Ishikawa (cell line): ENCODE measurements around the gene METTL24.

Experiments used
- CEBPB ChIP-seq: IDR thresholded peaks from 2 replicates; pipeline ENCODE4 v1.6.1; 2012
- CREB1 ChIP-seq: IDR thresholded peaks from 2 replicates; pipeline ENCODE4 v1.6.1; 2012; ENCODE audit warnings: low read depth
- EGR1 ChIP-seq: IDR thresholded peaks from 2 replicates; pipeline ENCODE4 v1.6.1; 2012
- EP300 ChIP-seq: IDR thresholded peaks from 2 replicates; pipeline ENCODE4 v1.6.1; 2012; ENCODE audit warnings: borderline replicate concordance
- FOXM1 ChIP-seq: IDR thresholded peaks from 2 replicates; pipeline ENCODE4 v1.6.1; 2012; ENCODE audit warnings: low read depth, borderline replicate concordance
- NFIC ChIP-seq: IDR thresholded peaks from 2 replicates; pipeline ENCODE4 v1.6.1; 2012
- RAD21 ChIP-seq: IDR thresholded peaks from 2 replicates; pipeline ENCODE4 v1.6.1; 2012; ENCODE audit warnings: low read depth
- TAF1 ChIP-seq: IDR thresholded peaks from 2 replicates; pipeline ENCODE4 v1.6.1; 2012; ENCODE audit warnings: low read depth, mild to moderate bottlenecking
- TCF12 ChIP-seq: IDR thresholded peaks from 2 replicates; pipeline ENCODE4 v1.6.1; 2012; ENCODE audit warnings: low read depth
- TEAD4 ChIP-seq: IDR thresholded peaks from 2 replicates; pipeline ENCODE4 v1.6.1; 2012
- USF1 ChIP-seq: IDR thresholded peaks from 2 replicates; pipeline ENCODE4 v1.6.1; 2012
- YY1 ChIP-seq: IDR thresholded peaks from 2 replicates; pipeline ENCODE4 v1.6.1; 2012; ENCODE audit warnings: low read depth
- ZBTB7A ChIP-seq: IDR thresholded peaks from 2 replicates; pipeline ENCODE4 v1.6.1; 2012; ENCODE audit warnings: low read depth
- TF ChIP-seq, protein P1 (sequence below): IDR thresholded peaks from 2 replicates; pipeline ENCODE4 v1.6.1; 2012
- TF ChIP-seq, protein P2 (sequence below): IDR thresholded peaks from 2 replicates; pipeline ENCODE4 v1.6.1; 2012; ENCODE audit warnings: low read depth, mild to moderate bottlenecking

The METTL24 gene

GRCh38 chr6:110324548-110324947, 33.6 kb downstream of the METTL24 start:
- TF ChIP-seq FOXM1: no peak
- no peak for TF ChIP-seq CEBPB
- no peak for TF ChIP-seq EGR1
- TF ChIP-seq, protein P1, sequence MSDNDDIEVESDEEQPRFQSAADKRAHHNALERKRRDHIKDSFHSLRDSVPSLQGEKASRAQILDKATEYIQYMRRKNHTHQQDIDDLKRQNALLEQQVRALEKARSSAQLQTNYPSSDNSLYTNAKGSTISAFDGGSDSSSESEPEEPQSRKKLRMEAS: no peak
- no peak for TF ChIP-seq TAF1
- TF ChIP-seq CREB1: no peak
- TF ChIP-seq ZBTB7A: no peak
- TF ChIP-seq, protein P2, sequence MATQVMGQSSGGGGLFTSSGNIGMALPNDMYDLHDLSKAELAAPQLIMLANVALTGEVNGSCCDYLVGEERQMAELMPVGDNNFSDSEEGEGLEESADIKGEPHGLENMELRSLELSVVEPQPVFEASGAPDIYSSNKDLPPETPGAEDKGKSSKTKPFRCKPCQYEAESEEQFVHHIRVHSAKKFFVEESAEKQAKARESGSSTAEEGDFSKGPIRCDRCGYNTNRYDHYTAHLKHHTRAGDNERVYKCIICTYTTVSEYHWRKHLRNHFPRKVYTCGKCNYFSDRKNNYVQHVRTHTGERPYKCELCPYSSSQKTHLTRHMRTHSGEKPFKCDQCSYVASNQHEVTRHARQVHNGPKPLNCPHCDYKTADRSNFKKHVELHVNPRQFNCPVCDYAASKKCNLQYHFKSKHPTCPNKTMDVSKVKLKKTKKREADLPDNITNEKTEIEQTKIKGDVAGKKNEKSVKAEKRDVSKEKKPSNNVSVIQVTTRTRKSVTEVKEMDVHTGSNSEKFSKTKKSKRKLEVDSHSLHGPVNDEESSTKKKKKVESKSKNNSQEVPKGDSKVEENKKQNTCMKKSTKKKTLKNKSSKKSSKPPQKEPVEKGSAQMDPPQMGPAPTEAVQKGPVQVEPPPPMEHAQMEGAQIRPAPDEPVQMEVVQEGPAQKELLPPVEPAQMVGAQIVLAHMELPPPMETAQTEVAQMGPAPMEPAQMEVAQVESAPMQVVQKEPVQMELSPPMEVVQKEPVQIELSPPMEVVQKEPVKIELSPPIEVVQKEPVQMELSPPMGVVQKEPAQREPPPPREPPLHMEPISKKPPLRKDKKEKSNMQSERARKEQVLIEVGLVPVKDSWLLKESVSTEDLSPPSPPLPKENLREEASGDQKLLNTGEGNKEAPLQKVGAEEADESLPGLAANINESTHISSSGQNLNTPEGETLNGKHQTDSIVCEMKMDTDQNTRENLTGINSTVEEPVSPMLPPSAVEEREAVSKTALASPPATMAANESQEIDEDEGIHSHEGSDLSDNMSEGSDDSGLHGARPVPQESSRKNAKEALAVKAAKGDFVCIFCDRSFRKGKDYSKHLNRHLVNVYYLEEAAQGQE: no peak
- TF ChIP-seq EP300: no peak
- no peak for TF ChIP-seq YY1
- no peak for TF ChIP-seq USF1
- TF ChIP-seq TEAD4: no peak
- TF ChIP-seq TCF12: no peak
- TF ChIP-seq NFIC: no peak
- TF ChIP-seq RAD21: no peak

- TF ChIP-seq, protein P1: no peak
- TF ChIP-seq TCF12 (no peak), YY1 (no peak), TEAD4 (no peak), NFIC (no peak), EP300 (no peak), FOXM1 (no peak), CEBPB (no peak), EGR1 (no peak)
Measured at GRCh38 chr6:110323258-110323657, 34.9 kb downstream of the METTL24 start.

GRCh38 chr6:110322874-110323242, 35.3 kb downstream of the METTL24 start:
- no peak for TF ChIP-seq CEBPB
- TF ChIP-seq USF1: no peak
- no peak for TF ChIP-seq ZBTB7A
- no peak for TF ChIP-seq EP300
- TF ChIP-seq, protein P1: no peak
- no peak for TF ChIP-seq NFIC
- TF ChIP-seq YY1: no peak

DNA sequence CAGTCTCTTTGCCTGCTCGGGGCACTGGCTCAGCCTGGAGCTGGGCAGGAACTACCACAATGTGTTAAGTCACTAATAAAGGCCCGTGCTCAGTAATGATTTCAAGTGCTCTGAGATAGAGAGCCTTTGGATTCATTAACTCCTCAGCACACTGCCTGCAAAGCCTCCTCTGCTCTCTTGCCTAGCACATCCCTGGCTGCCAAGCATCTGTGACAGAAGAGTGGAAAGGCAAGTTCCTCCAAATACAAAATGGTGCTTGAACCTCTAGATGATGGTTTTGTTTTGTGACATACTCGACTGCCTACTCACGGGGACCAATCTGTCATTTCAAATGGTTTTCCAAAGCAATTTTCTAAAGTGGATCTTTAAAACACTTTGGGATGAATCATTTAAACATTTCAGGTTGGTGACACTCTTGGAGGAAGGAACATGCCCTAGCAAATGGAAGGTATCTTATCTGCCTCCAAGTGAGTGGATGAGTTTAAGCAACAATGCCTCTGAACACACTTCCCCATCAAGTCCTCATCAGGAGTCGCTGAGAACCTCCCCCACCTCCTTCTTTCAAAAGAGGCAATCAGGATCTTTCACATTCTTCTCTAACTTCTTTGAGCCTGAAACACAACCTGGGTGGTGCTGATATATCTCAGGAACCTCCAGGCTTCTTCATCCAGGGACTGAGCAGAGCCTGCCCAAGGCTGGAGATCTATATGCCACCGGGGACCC, 35.8 kb downstream of the METTL24 start:
- TF ChIP-seq RAD21: no peak
- no peak for TF ChIP-seq USF1
- TF ChIP-seq, protein P1: no peak
- no peak for TF ChIP-seq TAF1
- TF ChIP-seq CEBPB: no peak
- TF ChIP-seq TEAD4: no peak
- TF ChIP-seq EGR1: no peak

- TF ChIP-seq, protein P2: no peak
- TF ChIP-seq USF1: no peak
- TF ChIP-seq EGR1: no peak
- TF ChIP-seq ZBTB7A: no peak
- TF ChIP-seq, protein P1: no peak
- no peak for TF ChIP-seq TCF12
- TF ChIP-seq CEBPB: no peak
- no peak for TF ChIP-seq YY1
- no peak for TF ChIP-seq FOXM1
- TF ChIP-seq CREB1: no peak
- no peak for TF ChIP-seq TAF1
Measured at GRCh38 chr6:110320307-110320706, 37.8 kb downstream of the METTL24 start.
